ENCODE measurements around the gene CTAGE4. TPM values are rescaled to one million over a fixed set of nuclear protein-coding genes. Genes with fewer than 3 reads are reported as not detected.
"Not testable (repeated sequence)": the region's sequence is repeated elsewhere in the genome, so short reads cannot be mapped to it uniquely, and the experiment has no call there.

CTAGE4 gene, protein sequence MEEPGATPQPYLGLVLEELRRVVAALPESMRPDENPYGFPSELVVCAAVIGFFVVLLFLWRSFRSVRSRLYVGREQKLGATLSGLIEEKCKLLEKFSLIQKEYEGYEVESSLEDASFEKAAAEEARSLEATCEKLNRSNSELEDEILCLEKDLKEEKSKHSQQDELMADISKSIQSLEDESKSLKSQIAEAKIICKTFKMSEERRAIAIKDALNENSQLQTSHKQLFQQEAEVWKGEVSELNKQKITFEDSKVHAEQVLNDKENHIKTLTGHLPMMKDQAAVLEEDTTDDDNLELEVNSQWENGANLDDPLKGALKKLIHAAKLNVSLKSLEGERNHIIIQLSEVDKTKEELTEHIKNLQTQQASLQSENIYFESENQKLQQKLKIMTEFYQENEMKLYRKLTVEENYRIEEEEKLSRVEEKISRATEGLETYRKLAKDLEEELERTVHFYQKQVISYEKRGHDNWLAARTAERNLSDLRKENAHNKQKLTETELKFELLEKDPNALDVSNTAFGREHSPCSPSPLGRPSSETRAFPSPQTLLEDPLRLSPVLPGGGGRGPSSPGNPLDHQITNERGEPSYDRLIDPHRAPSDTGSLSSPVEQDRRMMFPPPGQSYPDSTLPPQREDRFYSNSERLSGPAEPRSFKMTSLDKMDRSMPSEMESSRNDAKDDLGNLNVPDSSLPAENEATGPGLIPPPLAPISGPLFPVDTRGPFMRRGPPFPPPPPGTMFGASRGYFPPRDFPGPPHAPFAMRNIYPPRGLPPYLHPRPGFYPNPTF
- not detected in 2 replicates for polyA plus RNA-seq (2014; cell fraction: cytosol; rRNA removed)
- polyA plus RNA-seq (2014; cell fraction: nucleus; rRNA removed): not detected in 2 replicates

DNA sequence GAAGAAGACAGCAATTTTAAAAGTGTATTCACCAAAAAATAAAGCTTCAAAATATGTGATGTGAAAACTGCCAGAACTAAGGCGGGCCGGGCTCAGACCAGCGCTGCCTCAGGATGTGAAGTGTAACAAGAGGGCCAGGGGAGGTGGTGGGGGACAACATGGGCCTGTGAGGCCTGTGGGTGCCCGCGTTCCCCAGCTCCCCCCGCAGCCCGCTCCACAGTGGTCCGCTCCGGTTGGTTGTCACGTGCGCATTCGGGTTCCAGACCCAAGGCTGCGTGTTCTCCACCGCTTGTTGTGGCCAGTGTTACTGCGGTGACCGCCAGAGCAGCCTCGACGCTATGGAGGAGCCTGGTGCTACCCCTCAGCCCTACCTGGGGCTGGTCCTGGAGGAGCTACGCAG is at the start of gene CTAGE4:
CTAGE4 (plus strand) TSS at position 301 of the 400 bp plus-strand sequence; CDS start at position 339, 38 bp downstream.
- not testable (repeated sequence) for DNase-seq (ENCODE audit: low spot score)

DNA sequence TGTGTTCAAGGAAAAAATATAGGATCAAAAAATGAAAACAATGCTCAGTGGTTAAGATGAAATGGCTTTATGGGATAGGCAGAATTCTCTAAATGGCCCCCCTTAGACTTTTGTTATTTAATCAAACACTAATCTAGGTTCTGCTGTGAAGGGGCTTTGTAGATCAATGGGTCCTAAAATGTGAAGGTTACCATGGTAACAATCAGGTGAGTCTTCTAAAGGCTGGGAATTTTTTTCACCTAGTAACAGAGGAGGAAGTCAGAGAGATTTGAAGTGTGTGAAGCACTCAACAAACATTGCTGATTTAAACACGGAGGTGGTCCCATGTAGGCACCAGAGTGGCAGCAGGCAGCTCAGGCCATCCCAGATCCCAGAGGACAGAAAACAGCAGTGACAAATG is 49.1 kb upstream of the CTAGE4 start:
- no peak for DNase-seq (ENCODE audit: low spot score)

DNA sequence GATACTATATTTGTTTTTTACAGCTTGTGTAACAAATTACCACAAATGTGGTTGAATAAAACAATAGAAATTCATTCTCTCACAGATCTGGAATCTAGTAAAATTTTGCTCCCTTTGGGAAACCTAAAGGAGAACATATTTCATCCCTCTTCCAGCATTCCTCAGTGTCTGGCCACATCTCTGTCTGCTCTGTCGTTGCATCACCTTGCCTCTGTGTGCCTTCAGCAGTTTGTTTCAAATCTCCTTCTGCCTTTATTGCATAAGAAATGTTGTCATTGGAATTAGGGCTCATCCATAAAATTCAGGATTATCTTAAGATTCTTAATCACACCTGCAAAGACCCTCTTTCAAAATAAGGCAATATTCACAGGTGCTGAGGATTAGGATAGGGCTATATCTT is 45.8 kb upstream of the CTAGE4 start:
- no peak for DNase-seq (ENCODE audit: low spot score)

DNA sequence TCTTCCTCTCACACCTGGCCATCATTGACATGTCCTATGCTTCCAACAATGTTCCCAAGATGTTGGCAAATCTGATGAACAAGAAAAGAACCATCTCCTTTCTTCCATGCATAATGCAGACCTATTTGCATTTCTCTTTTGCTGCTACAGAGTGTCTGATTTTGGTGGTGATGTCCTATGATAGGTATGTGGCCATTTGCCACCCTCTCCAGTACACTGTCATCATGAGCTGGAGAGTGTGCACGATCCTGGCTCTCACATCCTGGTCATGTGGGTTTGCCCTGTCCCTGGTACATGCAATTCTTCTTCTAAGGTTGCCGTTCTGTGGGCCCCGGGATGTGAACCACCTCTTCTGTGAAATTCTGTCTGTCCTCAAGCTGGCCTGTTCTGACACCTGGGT is 41.1 kb upstream of the CTAGE4 start:
- DNase-seq (ENCODE audit: low spot score): no peak

DNA sequence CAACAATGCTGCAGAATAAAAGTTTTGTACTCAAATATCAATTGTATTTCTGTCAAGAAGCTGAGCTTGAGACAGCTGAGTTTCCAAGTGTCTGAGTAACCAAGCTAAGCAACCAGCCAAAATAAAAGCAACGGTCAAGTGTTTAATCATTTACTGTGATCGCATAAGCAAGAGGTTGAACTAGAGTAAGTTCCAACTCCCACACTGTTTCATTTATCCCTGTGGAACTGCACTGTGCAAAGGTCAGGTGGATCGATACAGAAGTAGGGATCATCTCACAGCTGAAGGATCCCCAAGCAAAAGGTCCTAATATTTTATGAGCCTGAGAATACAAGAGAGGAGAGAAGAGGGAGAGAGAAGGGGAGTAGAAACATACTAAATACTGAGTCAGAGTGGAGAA is 38.8 kb upstream of the CTAGE4 start:
- DNase-seq (ENCODE audit: low spot score): no peak

DNA sequence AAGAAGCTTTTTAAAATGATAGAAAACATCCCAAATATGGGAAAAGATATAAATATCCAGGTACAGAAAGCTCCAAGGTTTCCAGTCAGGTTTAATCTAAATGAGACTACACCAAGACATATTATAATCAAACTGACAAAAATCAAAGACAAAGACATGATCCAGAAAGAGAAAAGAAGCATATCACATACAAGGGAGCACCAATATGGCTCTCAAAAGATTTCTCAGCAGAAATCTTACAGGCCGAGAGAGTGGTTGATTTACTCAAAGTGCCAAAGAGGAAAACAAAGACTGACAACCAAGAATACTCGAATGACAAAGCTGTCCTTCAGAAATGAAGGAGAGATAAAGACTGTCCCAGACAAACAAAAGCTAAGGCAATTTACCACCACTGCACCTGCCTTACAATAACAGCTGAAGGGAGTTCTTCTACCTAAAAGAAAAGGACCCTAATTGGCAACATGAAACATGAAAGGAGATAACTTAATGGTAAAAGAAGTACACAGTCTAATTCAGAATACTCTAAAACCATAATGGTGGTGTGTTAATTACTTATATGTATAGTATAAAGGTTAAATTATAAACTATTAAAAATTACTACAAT is 34.9 kb upstream of the CTAGE4 start:
- DNase-seq (ENCODE audit: low spot score): no peak

DNA sequence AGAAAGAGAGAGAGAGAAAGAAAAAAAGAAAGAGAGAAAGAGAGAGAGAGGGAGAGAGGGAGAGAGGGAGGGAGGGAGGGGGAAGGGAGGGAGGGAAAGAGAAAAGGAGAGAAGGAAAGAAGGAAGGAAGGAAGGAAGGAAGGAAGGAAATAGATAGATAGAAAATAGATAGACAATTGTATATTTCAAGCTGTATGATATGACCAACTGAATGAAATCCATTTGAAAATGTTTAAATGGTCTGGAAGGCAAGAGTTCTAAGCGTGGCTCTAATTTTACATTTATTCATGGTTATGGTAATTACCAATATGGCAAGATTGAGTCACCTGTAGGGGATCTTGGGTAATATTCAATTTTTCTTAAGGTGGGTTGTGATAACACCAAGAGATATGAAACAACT is 24.4 kb upstream of the CTAGE4 start:
- DNase-seq (ENCODE audit: low spot score): no peak

DNA sequence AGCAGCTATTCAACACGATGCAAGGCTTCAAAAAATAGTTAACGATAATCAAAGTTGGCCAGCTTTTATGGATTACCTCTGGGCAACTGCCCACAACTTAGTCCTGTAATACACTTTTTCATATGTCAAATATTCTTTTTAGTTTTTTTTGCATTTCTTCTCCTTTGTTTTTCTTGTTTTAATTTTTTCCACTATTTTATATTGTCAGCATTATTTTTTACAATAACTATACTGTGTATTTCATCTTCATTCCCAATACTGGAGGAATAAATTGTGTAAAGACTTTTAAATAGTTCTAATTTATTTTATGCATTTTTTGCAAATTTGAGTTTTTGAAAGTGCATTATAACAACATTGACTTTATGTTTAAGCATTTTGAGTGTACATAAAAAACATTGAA is 18.5 kb upstream of the CTAGE4 start:
- no peak for DNase-seq (ENCODE audit: low spot score)

DNA sequence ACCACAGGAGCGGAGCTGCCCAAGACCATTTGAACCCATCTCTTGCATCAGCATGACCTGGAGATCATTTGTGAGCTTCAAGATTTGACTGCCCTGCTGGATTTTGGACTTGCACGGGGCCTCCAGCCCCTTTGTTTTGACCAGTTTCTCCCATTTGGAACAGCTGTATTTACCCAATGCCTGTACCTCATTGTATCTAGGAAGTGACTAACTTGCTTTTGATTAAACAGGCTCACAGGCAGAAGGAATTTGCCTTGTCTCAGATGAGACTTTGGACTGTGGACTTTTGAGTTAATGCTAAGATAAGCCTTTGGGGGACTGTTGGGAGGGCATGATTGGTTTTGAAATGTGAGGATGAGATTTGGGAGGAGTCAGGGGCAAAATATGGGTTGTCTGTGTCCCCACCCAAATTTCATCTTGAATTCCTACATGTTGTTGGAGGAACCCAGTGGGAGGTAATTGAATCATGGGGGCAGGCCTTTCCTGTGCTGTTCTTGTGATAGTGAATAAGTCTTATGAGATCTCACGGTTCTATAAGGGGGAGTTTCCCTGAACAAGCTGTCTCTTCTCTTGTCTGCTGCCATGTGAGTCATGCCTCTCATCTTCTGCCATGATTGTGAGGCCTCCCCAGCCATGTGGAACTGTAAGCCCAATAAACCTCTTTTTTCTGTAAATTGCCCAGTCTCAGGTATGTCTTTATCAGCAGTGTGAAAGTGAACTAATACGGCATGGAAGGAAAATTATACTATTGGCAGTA is 11.5 kb upstream of the CTAGE4 start:
- not testable (repeated sequence) for DNase-seq (ENCODE audit: low spot score)

DNA sequence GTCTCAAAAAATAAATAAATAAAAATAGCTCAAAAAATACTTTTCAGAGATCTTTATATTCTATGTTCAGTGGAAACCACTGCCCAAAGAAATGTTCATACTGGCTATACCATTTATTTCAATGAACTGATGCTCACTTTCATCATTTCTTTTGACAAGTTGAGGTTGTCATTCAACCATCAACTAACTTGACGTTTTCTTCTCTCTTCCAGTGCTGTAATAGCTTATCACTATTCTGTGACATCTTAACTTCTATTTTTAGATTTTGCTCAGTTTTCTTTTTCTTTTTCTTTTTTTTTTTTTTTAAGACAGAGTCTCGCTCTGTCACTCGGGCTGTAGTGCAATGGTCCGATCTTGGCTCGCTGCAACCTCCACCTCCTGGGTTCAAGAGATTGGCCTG is 8.7 kb upstream of the CTAGE4 start:
- DNase-seq (ENCODE audit: low spot score): no peak

DNA sequence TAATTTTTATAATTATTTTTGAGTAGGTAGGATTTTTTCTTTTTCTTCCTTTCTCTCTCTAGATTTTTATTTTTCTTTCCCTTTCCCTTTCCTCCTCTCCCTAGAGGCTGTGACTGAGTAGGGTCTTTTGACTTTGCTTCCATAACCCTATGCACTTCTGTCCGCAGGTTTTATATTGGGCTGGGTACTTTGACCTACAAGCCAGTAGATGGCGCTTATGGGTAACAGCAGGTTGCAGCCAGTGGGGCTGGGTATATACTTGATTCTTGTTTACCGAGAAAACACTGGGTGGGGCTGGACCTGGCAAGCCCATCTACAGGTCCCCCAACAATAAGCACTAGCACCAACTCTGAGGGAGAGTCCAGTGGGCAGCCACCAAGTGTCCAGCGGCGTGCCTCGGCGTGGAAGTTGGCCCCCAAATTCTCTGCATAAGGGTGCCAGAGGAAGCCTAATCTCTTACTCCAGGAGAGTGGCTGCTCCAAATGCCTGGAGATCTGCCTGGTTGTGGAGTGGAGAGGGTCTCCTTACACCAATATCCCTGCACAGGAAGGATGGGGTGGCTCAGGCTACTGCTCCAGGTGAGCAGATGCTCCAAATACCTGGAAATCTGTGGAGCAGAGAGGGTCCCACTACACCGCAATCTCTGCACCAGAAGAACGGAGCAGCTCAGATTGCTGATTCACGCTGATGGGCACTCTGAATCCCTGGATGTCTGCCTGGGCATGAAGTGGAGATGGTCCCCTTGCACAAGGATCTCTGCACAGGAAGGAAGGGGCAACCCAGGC is 4.7 kb upstream of the CTAGE4 start:
- not testable (repeated sequence) for DNase-seq (ENCODE audit: low spot score)

DNA sequence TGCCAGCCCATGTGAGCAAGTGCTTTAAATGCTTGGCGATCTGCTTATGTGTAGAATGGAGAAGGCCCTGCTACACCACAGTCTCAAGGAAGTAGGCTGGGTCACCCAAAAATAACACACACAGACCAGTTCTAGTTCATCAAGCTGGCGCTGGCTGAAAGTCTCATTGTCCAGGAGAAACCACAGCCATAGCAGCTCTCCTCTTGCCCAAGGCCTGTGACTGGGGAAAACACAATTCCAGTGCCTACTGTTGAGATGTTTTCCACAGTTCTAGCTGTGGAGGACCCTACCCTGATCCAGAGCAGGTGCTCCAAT is 4.1 kb upstream of the CTAGE4 start:
- not testable (repeated sequence) for DNase-seq (ENCODE audit: low spot score)

DNA sequence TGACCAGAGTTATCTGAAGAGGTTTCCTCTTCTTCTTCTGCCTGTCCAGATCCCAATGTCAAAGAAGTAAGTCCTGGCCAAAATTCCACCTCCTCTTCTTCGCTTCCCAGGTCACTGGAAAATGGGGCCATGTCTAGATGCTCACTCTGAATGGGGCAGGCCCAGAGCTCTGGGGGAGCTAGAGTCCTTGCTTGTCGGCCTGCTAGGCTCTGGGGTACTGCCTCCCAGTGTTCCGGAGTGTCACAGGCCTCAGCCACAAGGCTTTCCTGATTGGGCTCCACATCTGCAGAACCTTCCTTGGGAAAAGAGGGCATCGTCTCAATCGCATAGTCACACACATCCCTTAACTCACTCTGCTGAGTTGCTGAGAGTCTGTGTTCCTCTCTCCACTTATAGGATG is 4.6 kb downstream of the CTAGE4 start:
- DNase-seq (ENCODE audit: low spot score): not testable (repeated sequence)

DNA sequence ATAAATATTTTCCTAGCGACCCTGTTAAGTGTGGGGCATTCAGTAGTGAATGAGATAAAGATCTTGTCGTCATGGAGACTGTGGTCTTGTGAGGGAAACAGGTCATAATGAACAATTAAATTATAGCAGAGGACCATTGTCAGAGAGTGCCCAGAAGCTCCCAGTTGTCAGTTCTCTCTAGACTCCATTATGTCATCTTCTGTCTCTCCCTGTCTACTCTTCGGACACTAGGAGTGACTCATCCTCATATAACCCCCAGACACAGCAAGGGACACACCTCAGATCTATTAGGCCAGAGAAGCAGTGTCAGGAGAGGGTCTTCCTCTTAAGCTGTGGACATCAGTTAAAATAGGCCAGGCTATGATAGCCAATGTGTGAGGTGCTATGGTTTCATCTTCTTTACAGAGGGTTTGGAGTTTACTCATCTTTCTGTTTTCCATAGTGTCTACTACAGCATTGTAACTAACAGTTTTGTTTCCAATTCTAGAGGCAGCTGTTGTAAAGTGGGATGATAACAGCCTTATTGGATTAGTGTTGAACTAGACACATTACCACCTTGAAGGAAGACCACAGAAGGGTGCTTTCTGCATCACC is 5.4 kb downstream of the CTAGE4 start:
- DNase-seq (ENCODE audit: low spot score): not testable (repeated sequence)

DNA sequence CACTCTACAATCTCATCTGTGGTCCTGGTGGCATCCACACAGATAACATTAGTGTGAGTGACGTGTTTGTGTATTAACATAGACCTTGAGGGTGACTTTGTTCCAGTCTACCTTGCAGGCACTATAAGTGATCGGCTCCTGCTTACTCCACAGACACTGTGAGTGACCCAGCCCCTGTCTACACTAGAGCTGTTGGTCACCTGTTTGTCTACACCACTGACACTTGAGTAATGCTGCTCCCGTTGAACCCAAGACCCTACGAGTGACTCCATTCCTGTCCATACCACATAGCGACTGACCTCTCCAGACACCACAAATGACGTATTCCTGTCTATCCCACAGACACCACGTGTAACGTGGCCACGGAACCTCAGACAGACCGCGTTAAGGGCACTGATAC is 10.5 kb downstream of the CTAGE4 start:
- not testable (repeated sequence) for DNase-seq (ENCODE audit: low spot score)

DNA sequence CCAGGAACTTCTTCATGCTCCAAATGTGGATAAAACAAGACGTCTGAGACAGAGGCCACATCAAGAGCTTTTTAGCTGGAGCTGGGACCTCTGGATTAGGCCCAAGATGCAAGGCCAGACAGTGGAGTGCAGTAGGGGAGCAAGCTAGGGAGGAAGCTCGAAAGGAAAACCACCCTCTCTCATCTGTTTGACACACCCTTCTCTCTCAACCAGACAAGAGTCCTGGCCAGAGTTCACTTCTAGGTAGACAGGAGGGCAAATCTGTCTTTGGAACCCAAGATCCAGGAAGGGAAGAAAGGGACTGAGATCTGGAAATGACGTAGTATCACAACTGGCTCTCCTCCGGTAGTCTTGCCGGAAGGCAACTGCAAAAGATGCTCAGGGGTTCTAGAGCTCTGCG is 11.2 kb downstream of the CTAGE4 start:
- DNase-seq (ENCODE audit: low spot score): not testable (repeated sequence)

DNA sequence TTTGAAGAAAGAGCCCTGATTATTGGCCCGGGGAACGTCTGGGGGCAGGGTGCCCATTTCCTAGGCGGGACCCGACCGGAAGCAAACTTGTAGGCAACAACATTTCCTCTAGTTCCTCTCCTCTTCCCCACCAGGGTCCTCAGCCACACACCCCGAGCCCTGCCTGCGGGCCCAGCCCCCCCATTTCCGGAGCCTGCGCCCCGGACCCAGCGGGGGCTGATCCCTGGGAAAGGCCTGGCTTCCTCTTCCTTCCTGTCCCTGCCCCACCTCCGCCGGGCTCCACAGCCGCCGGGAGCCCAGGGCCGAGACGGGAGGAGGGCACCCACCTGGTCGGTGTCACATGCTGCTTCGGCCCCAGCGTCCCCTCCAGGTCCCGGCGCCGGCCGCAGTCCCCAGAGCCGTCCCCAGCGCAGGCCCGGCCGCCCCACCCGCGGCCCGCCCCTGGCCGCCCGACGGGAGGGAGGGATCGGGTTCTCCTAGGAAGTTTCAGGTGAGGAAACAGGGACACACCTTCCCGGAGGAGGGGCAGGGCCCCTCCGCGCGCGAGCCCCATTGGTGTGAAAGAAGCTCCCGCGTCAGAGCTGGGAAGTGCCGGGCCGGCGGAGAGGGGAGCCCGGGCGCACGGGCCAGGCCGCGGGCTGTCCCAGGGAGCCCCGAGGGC is 12.1 kb downstream of the CTAGE4 start, which contains the start of gene ARHGEF35:
ARHGEF35 (minus strand) TSS at position 622 of the 661 bp plus-strand sequence. CDS start 7,450 bp downstream, outside the sequence.
- not testable (repeated sequence) for DNase-seq (ENCODE audit: low spot score)

DNA sequence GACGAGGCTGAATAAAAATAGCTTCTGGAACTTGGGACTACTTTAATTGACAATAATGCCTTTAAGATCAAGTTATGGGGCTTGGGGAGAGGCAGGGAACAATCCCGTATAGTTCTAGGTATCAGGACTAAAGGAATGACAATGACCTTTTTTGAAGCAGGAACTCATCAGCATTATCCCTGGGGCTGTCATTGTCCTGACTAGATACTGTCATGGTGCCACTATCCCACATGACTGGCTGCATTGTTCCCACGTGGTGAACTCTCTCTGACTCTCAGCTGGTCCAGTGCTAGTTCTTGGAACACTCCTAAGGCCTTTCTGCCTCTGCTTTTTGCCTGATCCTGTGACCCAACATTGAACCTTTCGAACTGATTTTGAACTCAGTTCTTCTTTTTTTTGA is 15.7 kb downstream of the CTAGE4 start:
- not testable (repeated sequence) for DNase-seq (ENCODE audit: low spot score)

DNA sequence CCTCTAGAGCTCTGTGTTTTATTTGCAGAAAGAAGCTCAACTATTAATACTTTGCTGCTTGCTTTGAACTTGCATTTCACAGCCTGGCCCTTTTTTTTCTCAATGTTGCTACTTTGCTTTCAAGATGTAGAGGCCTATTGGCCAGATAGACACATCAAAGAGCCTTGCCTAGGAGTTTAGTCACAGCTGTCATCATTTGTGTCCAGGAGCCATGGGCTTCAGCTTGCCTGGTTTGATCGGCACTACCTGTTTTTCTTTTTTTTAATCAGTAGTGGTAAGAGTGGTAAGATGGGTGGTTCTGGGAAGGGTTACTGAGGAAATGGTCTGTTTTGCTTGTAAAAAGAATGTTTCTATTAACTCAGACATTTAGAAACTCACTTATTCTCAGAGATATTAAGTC is 18.7 kb downstream of the CTAGE4 start:
- not testable (repeated sequence) for DNase-seq (ENCODE audit: low spot score)

DNA sequence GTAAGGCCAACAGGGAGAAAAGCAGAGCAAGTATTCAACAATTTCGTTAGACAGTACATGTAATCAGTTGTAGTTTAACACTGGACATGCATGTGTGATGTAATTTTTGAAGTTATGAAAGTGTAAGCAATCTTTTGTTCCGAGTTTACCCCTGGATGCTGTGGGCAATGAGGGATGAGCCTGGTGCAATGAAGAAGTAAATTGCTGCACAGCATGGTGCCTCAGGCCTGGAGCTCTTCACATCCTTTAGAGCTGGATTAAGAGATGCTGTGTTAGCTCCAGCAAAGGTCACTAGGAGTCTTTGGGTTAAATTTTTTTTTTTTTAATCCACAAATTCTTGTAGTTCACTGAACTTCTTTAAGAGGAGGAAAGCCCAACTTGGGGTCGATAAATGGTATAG is 19.8 kb downstream of the CTAGE4 start:
- DNase-seq (ENCODE audit: low spot score): not testable (repeated sequence)

All from SK-N-DZ (cell line).